Breast epithelium (tissue), 3 donors: ENCODE data around the gene DYNLRB1.

Experiments used
- POLR2A ChIP-seq: fragments of 450-650 bp; IDR thresholded peaks from one replicate; pipeline ENCODE4 v1.6.1; 2016; ENCODE audit warnings: antibody characterized with exemption, mild to moderate bottlenecking, moderate library complexity
- POLR2AphosphoS5 ChIP-seq, 3 donors: sonication (generic); formaldehyde crosslinking; IDR thresholded peaks; one replicate each; pipeline ENCODE4 v1.6.1; 2017; ENCODE audit warnings: antibody characterized with exemption in 3 of 3
- TF ChIP-seq, protein P1 (sequence below), 3 donors: fragments of 450-650 bp; IDR thresholded peaks; one replicate each; pipeline ENCODE4 v1.5.1; 2016 to 2017; ENCODE audit warnings: antibody characterized with exemption in 3 of 3, mild to moderate bottlenecking in 3 of 3, moderate library complexity in 3 of 3

DNA sequence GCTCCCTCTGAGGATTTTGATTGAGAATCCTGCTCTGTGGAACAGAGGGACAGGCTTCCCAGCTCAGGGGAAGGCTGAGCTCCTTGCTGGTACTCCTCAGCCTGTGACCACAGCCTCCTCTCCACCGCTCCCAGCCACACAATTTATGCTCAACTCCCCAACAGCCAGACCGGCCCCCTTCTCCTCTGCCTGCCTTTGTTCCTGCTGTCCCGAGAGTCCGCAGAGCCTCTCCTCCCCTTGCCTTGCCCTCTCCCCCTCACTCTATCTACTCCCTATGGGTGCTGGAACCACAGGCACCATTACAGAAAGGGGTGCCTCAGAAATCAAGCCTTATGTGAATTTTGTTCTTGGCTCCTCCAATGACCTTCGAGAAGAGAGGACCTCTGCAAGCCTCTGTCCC is 58.2 kb downstream of the DYNLRB1 start:
- no peak for TF ChIP-seq POLR2A
- TF ChIP-seq, protein P1, sequence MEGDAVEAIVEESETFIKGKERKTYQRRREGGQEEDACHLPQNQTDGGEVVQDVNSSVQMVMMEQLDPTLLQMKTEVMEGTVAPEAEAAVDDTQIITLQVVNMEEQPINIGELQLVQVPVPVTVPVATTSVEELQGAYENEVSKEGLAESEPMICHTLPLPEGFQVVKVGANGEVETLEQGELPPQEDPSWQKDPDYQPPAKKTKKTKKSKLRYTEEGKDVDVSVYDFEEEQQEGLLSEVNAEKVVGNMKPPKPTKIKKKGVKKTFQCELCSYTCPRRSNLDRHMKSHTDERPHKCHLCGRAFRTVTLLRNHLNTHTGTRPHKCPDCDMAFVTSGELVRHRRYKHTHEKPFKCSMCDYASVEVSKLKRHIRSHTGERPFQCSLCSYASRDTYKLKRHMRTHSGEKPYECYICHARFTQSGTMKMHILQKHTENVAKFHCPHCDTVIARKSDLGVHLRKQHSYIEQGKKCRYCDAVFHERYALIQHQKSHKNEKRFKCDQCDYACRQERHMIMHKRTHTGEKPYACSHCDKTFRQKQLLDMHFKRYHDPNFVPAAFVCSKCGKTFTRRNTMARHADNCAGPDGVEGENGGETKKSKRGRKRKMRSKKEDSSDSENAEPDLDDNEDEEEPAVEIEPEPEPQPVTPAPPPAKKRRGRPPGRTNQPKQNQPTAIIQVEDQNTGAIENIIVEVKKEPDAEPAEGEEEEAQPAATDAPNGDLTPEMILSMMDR (IDR thresholded peaks at IDR 0.05), result no peak
- no peak for TF ChIP-seq POLR2AphosphoS5 (IDR thresholded peaks at IDR 0.05)
